ENCODE measurements around the gene CDH15. TPM values are rescaled to one million over a fixed set of nuclear protein-coding genes. Genes with fewer than 3 reads are reported as not detected.

The CDH15 gene
- total and polyA plus RNA-seq, 2 of the 13 experiments (the other 11 are each of a cell fraction or from before 2014, with no cell fraction given), result 0.74 to 2.2 TPM

DNA sequence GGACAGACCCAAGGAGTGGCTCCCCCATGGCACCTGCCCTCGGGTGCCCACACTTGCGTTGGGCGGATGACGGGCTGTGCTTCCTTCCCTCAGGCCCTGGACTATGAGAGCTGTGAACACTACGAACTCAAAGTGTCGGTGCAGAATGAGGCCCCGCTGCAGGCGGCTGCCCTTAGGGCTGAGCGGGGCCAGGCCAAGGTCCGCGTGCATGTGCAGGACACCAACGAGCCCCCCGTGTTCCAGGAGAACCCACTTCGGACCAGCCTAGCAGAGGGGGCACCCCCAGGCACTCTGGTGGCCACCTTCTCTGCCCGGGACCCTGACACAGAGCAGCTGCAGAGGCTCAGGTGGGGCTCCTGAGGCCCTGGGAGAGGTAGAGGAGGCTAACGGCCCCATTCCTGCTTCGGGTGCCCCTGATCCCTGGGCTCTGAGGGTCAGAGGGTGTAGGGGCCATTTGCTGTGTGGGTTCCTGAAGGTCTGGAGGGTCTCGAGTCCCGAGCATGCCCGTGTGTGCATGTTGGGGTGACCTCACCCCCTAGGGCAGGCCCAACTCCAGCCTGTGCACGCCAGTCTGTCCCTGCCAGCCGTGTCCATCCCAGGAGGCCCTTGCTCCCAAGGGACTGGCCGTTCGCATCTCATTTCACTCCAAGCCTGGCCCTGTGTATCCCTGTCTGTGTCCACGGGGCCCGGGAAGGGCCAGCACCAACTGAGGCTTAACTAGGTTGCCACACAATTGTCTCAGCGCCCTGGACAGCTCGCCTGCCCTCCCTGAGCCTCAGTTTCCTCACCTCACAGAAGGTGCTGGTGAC lies 18.8 kb downstream of the CDH15 start (continued):
- TF ChIP-seq GRHL1 (CRISPR knock-in tag; conservative IDR thresholded peaks at IDR 0.05), result no peak
- no peak for TF ChIP-seq ZEB1 (IDR thresholded peaks at IDR 0.05; ENCODE audit: insufficient replicate concordance, low read depth)
- TF ChIP-seq, protein P1, sequence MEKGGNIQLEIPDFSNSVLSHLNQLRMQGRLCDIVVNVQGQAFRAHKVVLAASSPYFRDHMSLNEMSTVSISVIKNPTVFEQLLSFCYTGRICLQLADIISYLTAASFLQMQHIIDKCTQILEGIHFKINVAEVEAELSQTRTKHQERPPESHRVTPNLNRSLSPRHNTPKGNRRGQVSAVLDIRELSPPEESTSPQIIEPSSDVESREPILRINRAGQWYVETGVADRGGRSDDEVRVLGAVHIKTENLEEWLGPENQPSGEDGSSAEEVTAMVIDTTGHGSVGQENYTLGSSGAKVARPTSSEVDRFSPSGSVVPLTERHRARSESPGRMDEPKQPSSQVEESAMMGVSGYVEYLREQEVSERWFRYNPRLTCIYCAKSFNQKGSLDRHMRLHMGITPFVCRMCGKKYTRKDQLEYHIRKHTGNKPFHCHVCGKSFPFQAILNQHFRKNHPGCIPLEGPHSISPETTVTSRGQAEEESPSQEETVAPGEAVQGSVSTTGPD (CRISPR knock-in tag; IDR thresholded peaks at IDR 0.05), result no peak
- no peak for TF ChIP-seq ZSCAN30 (CRISPR knock-in tag; IDR thresholded peaks at IDR 0.05)
- no peak; the same call in 1 of the 2 replicates for TF ChIP-seq ZNF784 (CRISPR knock-in tag; IDR thresholded peaks at IDR 0.05; ENCODE audit: borderline replicate concordance)
- TF ChIP-seq ETS1 (CRISPR knock-in tag; IDR thresholded peaks at IDR 0.05), result no peak
- no peak for TF ChIP-seq ZKSCAN5 (CRISPR knock-in tag; IDR thresholded peaks at IDR 0.05)
- no peak for TF ChIP-seq SETDB1 (CRISPR knock-in tag; IDR thresholded peaks at IDR 0.05; ENCODE audit: borderline replicate concordance)
- TF ChIP-seq, protein P2, sequence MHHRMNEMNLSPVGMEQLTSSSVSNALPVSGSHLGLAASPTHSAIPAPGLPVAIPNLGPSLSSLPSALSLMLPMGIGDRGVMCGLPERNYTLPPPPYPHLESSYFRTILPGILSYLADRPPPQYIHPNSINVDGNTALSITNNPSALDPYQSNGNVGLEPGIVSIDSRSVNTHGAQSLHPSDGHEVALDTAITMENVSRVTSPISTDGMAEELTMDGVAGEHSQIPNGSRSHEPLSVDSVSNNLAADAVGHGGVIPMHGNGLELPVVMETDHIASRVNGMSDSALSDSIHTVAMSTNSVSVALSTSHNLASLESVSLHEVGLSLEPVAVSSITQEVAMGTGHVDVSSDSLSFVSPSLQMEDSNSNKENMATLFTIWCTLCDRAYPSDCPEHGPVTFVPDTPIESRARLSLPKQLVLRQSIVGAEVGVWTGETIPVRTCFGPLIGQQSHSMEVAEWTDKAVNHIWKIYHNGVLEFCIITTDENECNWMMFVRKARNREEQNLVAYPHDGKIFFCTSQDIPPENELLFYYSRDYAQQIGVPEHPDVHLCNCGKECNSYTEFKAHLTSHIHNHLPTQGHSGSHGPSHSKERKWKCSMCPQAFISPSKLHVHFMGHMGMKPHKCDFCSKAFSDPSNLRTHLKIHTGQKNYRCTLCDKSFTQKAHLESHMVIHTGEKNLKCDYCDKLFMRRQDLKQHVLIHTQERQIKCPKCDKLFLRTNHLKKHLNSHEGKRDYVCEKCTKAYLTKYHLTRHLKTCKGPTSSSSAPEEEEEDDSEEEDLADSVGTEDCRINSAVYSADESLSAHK (CRISPR knock-in tag; IDR thresholded peaks at IDR 0.05; ENCODE audit: borderline replicate concordance), result no peak
- no peak for TF ChIP-seq ZNF460 (CRISPR knock-in tag; IDR thresholded peaks at IDR 0.05; ENCODE audit: borderline replicate concordance)
- TF ChIP-seq ZBTB10 (CRISPR knock-in tag; IDR thresholded peaks at IDR 0.05; ENCODE audit: borderline replicate concordance), result peak; percentile 74; the same call in 1 of the 2 replicates
- TF ChIP-seq LCORL (IDR thresholded peaks at IDR 0.05), result no peak
- TF ChIP-seq LCORL (CRISPR knock-in tag; IDR thresholded peaks at IDR 0.05), result no peak
- no peak for TF ChIP-seq ZNF317 (CRISPR knock-in tag; IDR thresholded peaks at IDR 0.05)
- TF ChIP-seq ZNF607 (CRISPR knock-in tag; IDR thresholded peaks at IDR 0.05; ENCODE audit: borderline replicate concordance), result no peak
- TF ChIP-seq HNRNPK (IDR thresholded peaks at IDR 0.05; ENCODE audit: low read depth, low read length, poor library complexity, severe bottlenecking), result no peak
- no peak for TF ChIP-seq PHF20 (CRISPR knock-in tag; IDR thresholded peaks at IDR 0.05)
- no peak for TF ChIP-seq MYC (CRISPR knock-in tag; IDR thresholded peaks at IDR 0.05; ENCODE audit: borderline replicate concordance)
